H1 (cell line): ENCODE results near the gene CNOT1. TPM values are rescaled to one million over a fixed set of nuclear protein-coding genes. Genes with fewer than 3 reads are reported as not detected.

Experiments
- EZH2 ChIP-seq: fragments of 200-600 bp; sonication (generic); IDR thresholded peaks from 2 replicates; pipeline ENCODE4 v1.7.1; 2012; ENCODE audit warnings: low read depth, mild to moderate bottlenecking, moderate library complexity, low read length, inconsistent platforms; ENCODE audit not compliant: severe bottlenecking
- RAD21 ChIP-seq, 2 experiments: IDR thresholded peaks in 1 of 2; conservative IDR thresholded peaks in 1 of 2; 2 replicates each; pipeline ENCODE4 v1.6.1; 2011; ENCODE audit warnings: low read depth in 2 of 2, low read length in 2 of 2, improper control_type of control experiment in 1 of 2, inconsistent platforms in 1 of 2, mild to moderate bottlenecking in 1 of 2, moderate library complexity in 1 of 2
- USF2 ChIP-seq: IDR thresholded peaks from 2 replicates; pipeline ENCODE4 v1.6.1; 2011; ENCODE audit warnings: low read length, improper control_type of control experiment
- polyA plus RNA-seq, 7 experiments: library from polyadenylated mRNA; depleted of rRNA in 3 of 7; stranded (reverse) in 5 of 7; unstranded in 2 of 7; fragments of >200 nt in 5 of 7; fragments of 200-250 nt in 2 of 7; gene quantifications; 1 replicate in 5 of 7; 2 replicates in 1 of 7; 4 replicates in 1 of 7; pipeline versions ENCODE4 v1.2.1 to v1.2.3, GENCODE V29; 2011 to 2013; ENCODE audit warnings: missing spikeins in 2 of 7, mixed read lengths in 2 of 7
- total RNA-seq: library from RNA; stranded (reverse); fragmentation: NEBNext Ultra II Directional; extraction: Animal tissue kit (Norgen Biotek cat#: 25700); gene quantifications from 2 replicates; pipeline ENCODE4 v1.2.1, GENCODE V29; 2021

Gene CNOT1
- total and polyA plus RNA-seq, 2 of the 8 experiments (the other 6 are each of a cell fraction or from before 2014, with no cell fraction given) = 306 to 319 TPM

DNA sequence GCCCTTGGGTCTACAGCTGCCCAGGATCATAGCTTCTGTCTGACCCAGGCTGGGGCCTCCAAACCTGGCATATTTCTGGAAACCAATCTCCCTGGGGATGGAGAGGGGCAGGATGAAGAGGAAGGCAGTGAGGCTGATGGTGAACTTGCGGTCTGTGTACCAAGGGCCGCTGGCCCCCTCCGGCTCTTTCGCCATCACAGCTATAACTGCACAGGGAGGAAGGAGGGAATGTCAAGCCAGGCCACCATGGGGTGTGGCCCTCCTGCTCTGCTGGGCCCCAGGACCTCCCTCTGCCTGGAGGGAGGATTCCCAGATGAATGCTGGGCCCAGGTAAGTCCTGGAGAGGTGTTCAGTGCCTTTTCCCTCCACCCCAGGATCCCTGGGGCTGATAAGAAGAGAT is 48.6 kb upstream of the CNOT1 start (continued):
- no peak for TF ChIP-seq USF2
- no peak for TF ChIP-seq RAD21 (IDR thresholded peaks at IDR 0.05 in 1 of 2, conservative IDR thresholded peaks at IDR 0.05 in 1 of 2; ENCODE audit: low read depth in 2 of 2, low read length in 2 of 2)
- TF ChIP-seq EZH2 = no peak
